NCI-H2227 treated with DMSO at 0.1 percent for 48 hours (cell line): ENCODE measurements around the gene CFAP107.

Experiments
- DNase-seq: peaks from one replicate; lab custom pipeline; 2025; lab: John Stamatoyannopoulos, UW

Gene CFAP107

GRCh38 chr1:12741946-12742345 lies 4.1 kb upstream of the CFAP107 start:
- DNase-seq, result no peak

- DNase-seq, result no peak
Measured at GRCh38 chr1:12745126-12745991, 641 bp upstream of the CFAP107 start.

DNA sequence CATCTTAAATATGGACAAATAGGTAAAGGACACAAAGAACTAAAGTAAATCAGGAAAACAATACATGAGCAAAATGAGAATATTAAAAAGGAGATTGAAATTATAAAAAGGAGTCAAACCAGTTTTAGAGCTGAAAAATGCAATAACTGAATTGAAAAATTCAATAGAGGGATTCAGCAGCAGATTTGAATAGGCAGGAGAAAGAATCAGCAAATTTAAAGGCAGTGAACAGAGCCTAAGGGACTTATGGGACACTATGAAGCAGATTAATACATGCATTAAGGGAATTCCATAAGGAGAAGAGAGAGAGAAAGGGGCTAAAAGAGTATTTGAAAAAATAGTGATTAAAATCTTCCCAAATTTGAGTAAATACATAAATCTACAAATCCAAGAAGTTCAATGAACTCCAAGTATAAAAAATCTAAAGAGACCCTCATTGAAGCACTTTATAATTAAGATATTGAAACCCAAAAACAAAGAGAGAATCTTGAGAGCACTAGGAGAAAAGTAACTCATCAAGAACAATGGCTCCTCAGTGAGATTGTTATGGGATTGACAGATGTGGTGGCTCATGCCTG lies 2.9 kb downstream of the CFAP107 start:
- DNase-seq, result no peak

- no peak for DNase-seq
Measured at GRCh38 chr1:12754738-12755137, 8.7 kb downstream of the CFAP107 start.

- no peak for DNase-seq
Measured at GRCh38 chr1:12756273-12756672, 10.3 kb downstream of the CFAP107 start.

GRCh38 chr1:12756768-12757413 lies 10.9 kb downstream of the CFAP107 start:
- DNase-seq, result no peak

DNA sequence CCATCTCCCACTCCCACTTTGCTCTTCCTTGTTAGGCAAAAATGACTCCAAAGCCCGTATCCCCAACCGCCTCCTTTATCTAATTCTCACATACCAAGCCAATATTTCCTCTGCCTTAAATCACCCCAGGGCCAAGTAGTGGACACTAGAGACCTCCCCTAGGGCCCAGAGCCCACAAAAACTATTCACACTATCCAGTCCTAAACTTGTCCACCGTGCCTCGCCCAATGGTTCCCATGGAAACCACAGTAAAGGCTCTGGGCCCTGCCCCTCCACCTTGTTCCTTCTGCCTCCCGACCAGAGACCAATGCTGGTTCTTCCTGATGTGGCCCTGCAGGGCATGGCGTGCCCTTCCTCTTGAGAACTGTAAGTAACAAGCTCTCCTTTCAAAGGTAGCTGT lies 11.8 kb downstream of the CFAP107 start:
- DNase-seq, result no peak

DNA sequence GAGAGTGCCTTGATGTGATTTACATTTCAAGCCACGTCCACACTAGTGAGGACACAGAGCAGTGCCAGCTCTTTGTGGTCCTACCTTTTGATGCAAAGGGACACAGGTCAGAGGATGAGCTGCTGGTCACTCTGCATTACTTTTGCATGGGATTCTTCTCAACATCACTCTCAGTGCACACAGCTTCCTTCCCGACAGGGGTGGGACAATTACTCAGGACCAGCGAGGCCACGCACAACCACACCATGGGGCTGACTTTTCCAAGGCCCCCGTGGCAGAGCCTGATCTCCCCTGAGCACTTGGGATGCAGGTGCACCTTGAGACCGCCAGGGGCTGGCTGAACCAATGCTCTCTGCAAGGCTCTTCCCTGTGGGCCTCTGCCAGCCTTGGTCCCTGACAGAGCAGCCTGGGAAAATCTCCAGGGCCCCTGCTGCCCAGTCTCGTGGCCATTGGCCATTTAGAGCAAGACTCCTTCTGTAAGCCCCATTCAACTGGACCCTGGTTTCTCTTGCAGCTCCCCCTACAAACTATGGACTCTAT lies 14.3 kb downstream of the CFAP107 start:
- no peak for DNase-seq

DNA sequence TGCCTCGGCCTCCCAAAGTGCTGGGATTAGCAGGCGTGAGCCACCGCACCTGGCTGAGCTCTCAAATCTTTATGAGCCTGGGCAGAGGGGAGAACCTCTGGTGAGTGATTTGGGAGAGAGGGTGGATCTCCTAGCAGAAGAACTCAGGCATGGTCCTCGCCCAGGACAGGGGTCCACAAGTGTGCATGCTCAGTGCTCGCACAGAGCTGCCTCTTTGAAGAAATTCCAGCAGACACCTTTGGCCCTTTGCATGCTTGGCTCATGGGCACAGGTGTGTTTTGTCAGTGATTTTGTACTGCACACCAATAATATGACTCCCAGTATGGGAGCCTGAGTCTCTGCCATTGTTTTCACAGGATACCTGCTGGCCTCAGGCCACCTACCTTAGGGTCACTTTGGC lies 15.8 kb downstream of the CFAP107 start:
- no peak for DNase-seq

- no peak for DNase-seq
Measured at GRCh38 chr1:12762766-12763165, 16.8 kb downstream of the CFAP107 start.

DNA sequence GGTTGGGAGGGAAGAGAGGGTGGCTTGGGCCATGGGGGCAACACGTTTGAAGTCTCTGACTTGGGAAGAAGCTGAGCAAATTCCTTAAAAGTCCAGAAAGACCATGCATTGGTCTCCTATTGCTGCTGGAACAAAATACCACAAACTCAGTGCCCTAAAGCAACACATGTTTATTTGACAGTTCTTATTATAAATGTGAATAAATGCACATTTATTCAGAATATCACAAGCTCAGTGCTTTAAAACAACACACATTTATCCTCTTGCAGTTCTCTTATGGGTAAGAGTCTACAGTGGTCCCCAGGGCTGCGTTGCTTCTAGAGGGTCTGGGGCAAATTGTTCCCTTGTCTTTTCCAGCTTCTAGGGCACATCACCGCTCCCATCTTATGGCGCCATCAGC lies 17.5 kb downstream of the CFAP107 start:
- no peak for DNase-seq

GRCh38 chr1:12764016-12764415 lies 18.0 kb downstream of the CFAP107 start:
- no peak for DNase-seq

DNA sequence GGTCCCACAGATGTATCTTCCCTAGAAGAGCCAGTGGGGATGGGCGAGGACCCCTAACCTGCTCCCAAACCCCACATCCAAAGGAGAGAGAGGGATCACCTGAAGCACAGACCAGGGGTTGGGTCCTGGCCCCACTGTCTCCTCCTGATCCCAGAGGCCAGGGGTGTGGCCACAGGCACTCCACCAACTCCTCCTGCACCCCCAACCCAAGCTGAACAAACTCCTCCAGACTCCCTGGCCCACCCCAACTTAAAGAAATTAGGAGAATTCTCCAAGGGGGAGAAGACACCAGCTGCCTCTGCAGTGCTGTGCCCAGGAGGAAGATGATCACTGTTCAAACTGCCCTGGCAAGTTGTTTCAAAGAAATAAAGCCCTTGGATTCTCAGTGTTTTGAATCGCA lies 23.0 kb downstream of the CFAP107 start:
- DNase-seq, result no peak

- DNase-seq, result no peak
Measured at GRCh38 chr1:12769976-12770505, 24.0 kb downstream of the CFAP107 start.

GRCh38 chr1:12770620-12771019 lies 24.6 kb downstream of the CFAP107 start:
- DNase-seq, result no peak

DNA sequence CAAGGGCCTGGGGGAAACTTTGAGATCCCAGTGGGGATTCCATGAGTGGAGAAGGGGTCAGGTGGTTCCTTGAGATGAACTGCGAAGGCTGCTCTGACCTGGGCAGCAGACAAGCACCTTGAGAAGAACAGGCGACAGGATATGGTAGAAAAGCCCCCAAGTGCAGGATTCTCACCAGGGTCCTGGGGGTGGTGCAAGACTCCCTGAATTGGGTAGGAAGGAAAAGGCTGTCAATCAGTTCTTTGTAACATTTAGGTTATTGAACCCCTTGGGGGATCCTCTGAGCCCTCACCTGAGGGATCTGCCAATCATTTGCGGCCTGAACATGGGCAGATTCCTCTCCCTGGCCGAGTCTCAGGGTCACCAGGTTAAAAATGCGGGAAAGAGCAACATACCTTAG lies 25.2 kb downstream of the CFAP107 start:
- no peak for DNase-seq

DNA sequence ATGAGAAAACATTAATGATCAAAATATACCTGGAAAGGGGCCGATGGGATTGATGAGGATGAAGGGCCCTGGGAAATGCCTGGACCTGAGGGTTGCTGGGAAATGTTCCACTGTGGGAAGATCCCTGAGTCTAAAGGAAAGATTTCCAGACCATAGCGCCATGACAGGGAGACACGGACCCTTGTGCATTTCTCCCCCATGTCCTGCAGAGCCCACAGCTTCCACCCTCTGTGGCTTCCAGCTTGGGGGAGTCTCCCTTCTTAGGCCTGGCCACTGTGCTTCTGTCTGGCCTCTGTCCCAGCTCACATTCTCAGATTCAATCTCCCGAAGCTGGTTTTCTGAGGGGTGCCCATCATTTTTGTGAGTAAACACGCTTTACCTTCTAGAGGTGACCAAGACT lies 26.5 kb downstream of the CFAP107 start:
- DNase-seq, result no peak

DNA sequence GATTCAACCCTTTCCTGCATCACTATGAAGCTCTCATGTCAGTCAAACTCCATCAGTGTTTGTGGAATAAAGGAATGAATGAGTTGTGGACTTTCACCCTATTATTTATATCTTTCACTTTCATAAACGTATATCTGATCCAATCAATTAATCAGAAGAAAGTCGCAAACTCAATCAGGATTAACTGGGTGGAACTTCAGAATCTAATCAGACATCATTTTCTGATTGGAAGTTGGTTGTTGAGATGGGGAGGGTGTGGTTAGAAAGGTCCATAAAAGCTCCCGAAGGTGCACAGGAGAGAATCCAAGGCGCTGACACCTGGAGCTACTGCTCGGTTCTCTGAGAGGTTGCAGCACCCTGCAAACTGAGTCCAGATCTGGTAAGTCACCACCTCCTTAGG lies 27.4 kb downstream of the CFAP107 start, which contains the start of gene PRAMEF12:
Gene PRAMEF12, plus strand, starts transcription at position 301 of the 400 bp plus-strand sequence. CDS start 1,130 bp downstream, outside the sequence.
- DNase-seq, result no peak

- DNase-seq, result no peak
Measured at GRCh38 chr1:12774801-12775345, 28.9 kb downstream of the CFAP107 start.

GRCh38 chr1:12775443-12775842 lies 29.4 kb downstream of the CFAP107 start:
- no peak for DNase-seq

DNA sequence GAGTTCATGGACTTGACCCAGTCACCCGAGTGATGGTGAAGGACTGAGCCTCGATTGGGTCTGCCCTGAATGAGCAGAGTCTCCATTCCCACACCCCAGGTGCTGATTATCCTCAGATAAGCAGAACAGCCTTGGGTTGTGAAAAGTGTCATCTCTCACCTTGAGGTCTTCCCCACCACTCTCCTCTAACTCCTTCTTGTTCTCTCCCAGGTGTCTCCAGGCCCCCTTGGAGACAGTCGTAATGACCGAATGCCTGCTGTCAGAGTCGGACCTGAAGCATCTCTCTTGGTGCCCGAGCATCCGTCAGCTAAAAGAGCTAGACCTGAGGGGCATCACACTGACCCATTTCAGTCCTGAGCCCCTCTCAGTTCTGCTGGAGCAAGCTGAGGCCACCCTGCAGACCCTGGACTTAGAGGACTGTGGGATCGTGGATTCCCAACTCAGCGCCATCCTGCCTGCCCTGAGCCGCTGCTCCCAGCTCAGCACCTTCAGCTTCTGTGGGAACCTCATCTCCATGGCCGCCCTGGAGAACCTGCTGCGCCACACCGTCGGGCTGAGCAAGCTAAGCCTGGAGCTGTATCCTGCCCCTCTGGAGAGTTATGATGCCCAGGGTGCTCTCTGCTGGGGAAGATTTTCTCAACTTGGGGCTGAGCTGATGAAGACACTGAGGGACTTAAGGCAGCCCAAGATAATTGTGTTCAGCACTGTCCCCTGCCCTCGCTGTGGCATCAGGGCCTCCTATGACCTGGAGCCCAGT lies 31.0 kb downstream of the CFAP107 start:
- no peak for DNase-seq
